Rectal smooth muscle tissue (tissue), 1 donor: Measurements from ENCODE around the gene GPC1.
"Not testable (repeated sequence)": the region's sequence is repeated elsewhere in the genome, so short reads cannot be mapped to it uniquely, and the experiment has no call there.

ENCODE experiments used
- H3K27ac ChIP-seq: one replicate; pipeline ENCODE4 v1.7.0; 2013; ENCODE audit warnings: low read depth, low read length, inconsistent platforms
- H3K27me3 ChIP-seq: one replicate; pipeline ENCODE4 v1.7.0; 2013; ENCODE audit warnings: low read length; ENCODE audit not compliant: control insufficient read depth, insufficient read depth
- H3K36me3 ChIP-seq: one replicate; pipeline ENCODE4 v1.7.0; 2013; ENCODE audit warnings: low read length; ENCODE audit not compliant: control insufficient read depth, insufficient read depth
- H3K4me1 ChIP-seq: one replicate; pipeline ENCODE4 v1.7.0; 2013; ENCODE audit warnings: low read length; ENCODE audit not compliant: control insufficient read depth, insufficient read depth
- H3K4me3 ChIP-seq: one replicate; pipeline ENCODE4 v1.7.0; 2013; ENCODE audit warnings: low read length
- H3K9ac ChIP-seq: one replicate; pipeline ENCODE4 v1.7.0; 2013; ENCODE audit warnings: low read length

GPC1 gene, protein sequence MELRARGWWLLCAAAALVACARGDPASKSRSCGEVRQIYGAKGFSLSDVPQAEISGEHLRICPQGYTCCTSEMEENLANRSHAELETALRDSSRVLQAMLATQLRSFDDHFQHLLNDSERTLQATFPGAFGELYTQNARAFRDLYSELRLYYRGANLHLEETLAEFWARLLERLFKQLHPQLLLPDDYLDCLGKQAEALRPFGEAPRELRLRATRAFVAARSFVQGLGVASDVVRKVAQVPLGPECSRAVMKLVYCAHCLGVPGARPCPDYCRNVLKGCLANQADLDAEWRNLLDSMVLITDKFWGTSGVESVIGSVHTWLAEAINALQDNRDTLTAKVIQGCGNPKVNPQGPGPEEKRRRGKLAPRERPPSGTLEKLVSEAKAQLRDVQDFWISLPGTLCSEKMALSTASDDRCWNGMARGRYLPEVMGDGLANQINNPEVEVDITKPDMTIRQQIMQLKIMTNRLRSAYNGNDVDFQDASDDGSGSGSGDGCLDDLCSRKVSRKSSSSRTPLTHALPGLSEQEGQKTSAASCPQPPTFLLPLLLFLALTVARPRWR

DNA sequence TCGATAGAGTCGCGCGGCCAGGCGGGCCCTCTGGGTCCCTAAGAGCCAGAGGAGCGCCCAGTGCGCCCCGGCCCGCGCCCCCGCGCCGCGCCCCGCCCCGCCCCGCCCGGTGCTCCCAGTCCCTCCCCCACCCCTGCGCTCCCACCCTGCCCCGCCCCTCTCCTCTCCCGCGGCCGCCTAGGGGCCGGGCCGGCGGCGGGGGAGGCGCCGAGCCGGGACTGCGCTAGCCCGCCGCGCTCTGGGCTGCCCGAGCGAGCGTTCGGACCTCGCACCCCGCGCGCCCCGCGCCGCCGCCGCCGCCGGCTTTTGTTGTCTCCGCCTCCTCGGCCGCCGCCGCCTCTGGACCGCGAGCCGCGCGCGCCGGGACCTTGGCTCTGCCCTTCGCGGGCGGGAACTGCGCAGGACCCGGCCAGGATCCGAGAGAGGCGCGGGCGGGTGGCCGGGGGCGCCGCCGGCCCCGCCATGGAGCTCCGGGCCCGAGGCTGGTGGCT is at the start of gene GPC1:
Gene GPC1, plus strand, starts transcription at position 207 of the 491 bp plus-strand sequence. Its CDS starts 256 bp downstream, at position 463.
- H3K4me3 ChIP-seq: peak within 1 kb of the TSS; percentile 68
- H3K27me3 ChIP-seq: no peaks in the 10 kb centered on the region
- peak within 1 kb of the TSS; percentile 84 for H3K27ac ChIP-seq

DNA sequence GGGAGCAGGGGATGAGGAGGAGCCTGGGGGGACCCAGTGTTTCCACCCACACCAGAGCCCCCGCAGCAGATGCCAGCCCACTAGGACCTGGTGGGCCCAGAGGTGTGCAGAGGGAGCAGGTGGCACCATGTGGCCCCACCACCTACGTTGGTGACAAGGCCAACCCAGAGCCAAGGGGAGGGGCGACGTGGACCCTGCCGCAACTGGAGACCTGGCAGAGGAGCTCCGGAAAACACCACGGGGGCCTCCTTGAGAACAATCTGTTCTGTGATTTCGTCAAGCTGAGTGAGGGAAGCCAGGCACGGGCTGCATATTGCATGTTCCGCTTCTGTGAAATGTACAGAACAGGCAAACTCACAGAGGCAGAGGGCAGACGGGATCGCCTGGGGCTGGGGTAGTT is 49.1 kb upstream of the GPC1 start:
- H3K9ac ChIP-seq: no peak overlapping the region
- no peaks in the 10 kb centered on the region for H3K27me3 ChIP-seq
- no peaks in the 10 kb centered on the region for H3K4me1 ChIP-seq
- H3K36me3 ChIP-seq: no peaks in the 10 kb centered on the region
- H3K4me3 ChIP-seq: no peak overlapping the region
- H3K27ac ChIP-seq: no peak overlapping the region

More for the DNA sequence above, at the start of gene GPC1:
- Histone ChIP-seq H3K36me3 (no peaks in the 10 kb centered on the region), H3K4me1 (peaks cover 18% of the 10 kb centered on the region), H3K9ac (peak within 1 kb of the TSS; percentile 40)

DNA sequence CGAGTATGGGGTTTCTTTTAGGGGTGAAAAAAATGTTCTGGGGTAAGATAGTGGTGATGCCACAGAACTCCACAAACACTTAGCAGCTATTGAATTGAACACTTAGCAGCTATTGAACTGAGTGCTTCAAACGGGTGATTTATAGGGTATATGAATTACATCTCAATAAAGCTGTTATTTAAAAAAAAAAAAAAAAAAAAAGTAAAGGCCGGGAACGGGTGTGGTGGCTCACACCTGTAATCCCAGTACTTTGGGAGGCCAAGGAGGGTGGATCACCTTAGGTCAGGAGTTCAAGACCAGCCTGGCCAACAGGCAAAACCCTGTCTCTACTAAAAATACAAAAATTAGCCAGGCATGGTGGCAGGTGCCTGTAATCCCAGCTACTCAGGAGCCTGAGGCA is 48.7 kb upstream of the GPC1 start:
- H3K27ac ChIP-seq, H3K4me3 ChIP-seq, H3K27me3 ChIP-seq, H3K4me1 ChIP-seq, H3K9ac ChIP-seq, H3K36me3 ChIP-seq: not testable (repeated sequence)

DNA sequence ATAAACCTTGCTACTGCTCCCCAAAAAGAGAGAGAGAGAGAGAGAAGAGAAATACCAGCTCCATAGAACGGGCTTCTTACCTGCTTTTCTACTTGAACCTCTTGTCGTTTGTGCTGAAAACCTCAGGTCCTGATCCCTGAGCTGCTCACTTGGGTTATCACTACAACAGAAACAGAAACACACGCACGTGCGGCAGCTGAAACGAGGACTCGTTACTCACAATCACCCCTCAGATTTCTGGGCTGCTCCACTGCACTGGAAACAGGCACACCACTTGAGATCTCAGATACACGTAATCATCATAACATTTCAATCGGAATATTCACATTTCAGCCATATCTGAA is 48.2 kb upstream of the GPC1 start:
- no peaks in the 10 kb centered on the region for H3K27me3 ChIP-seq

DNA sequence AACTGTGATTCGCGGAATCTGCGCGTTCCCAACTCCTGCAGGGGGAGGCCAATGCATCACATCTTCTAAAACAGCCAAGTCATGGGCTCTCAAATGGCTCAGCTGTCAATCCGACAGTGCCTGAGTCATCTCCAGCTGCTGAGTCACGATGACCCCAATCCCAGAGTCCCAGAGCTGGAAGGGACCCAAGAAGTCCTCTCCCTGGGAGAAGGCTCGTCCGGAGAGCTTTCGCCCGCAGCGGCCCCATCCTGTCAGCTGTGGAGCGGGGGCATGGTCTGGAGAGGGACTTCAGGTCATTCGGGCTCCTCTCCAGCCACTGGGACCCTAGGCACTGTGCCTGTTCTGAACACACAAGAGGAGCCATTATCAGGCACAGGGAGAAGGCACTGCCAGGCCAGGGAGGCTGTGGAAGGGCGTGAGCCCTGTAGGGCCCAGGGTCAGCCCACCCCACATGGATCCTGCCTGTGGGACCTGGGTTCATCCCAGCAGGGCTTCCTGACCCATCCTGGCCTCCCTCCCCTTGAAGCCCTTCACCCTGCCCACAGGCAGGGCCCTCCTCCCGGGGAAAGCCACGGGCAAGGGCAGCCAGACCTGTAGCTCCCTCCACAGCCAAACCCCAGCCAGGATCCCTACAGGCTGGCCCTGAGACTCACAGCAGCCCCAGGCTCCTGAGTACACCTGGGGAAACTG is 47.6 kb upstream of the GPC1 start:
- Histone ChIP-seq H3K4me1 (no peaks in the 10 kb centered on the region), H3K9ac (no peak overlapping the region), H3K27me3 (no peaks in the 10 kb centered on the region), H3K4me3 (no peak overlapping the region), H3K36me3 (no peaks in the 10 kb centered on the region), H3K27ac (no peak overlapping the region)

More for the DNA sequence above, 48.2 kb upstream of the GPC1 start:
- no peak overlapping the region for H3K4me3 ChIP-seq
- H3K27ac ChIP-seq: no peak overlapping the region
- H3K36me3 ChIP-seq: no peaks in the 10 kb centered on the region
- no peaks in the 10 kb centered on the region for H3K4me1 ChIP-seq
- H3K9ac ChIP-seq: no peak overlapping the region

DNA sequence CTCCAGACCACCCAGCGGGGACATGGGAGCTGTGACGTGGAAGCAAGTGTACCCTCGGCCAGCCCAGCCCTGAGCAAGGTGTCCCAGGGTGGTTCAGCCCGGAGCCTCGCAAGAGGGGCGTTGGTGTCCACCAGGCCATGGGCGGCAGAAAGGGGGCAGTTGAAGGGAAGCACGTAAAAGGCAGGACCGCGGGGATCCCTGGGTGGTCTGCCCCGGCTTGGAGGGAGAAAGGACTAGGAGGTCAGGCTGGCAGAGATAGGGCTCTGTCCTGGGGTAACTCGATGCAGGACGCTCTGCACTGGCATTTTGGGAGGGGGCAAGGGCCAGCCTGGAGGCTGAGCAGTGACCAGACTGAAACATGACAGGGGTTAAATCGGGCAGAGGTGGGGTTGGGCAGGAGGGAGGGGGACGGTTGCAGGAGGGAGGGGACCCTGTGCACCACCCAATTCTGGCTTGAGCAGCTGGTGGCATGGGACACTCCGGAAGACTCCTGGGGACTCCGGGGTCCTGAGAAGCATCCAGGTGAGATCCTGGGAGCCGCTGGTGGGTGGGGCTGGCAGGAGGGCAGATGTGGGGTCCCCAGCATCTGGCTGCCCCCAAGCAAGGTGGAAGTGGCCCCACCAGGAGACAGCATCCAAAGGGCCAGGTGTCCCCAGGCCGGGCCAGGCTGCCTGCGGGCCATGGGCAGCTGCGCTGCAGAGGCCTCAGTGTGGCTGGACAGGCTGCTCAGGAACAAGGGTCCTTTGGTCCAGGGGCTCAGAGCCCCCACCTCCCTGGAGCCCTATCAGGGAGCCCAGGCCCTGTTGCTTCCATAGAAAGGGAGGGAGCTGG is 46.8 kb upstream of the GPC1 start:
- Histone ChIP-seq H3K4me1 (no peaks in the 10 kb centered on the region), H3K36me3 (no peaks in the 10 kb centered on the region), H3K9ac (no peak overlapping the region), H3K27ac (no peak overlapping the region), H3K27me3 (no peaks in the 10 kb centered on the region), H3K4me3 (no peak overlapping the region)

DNA sequence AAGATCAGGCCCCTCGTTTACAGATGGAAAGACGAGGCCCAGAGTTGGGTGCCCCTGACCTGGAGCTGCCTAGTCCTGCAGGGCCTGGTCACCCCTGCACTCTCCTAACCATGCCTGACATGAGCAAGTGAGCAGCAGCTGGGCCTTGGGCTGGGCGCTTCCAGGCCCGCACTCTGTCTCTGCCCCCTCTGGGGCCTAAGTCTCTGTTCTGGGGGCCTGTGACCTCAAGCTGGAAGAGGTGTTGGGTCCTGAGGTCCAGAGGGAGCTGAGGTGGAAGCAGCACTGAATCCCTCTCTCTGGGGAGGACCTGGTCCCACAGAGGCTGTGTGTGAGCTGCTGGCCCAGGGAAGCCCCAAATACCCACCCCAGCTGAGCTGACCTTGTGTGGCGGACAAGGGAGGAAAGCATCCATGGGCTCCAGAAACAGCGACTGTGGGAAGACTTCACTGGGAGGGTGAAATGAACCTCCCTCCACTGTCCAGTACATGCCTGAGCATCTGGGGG is 46.1 kb upstream of the GPC1 start:
- H3K4me1 ChIP-seq: no peaks in the 10 kb centered on the region
- no peak overlapping the region for H3K9ac ChIP-seq

DNA sequence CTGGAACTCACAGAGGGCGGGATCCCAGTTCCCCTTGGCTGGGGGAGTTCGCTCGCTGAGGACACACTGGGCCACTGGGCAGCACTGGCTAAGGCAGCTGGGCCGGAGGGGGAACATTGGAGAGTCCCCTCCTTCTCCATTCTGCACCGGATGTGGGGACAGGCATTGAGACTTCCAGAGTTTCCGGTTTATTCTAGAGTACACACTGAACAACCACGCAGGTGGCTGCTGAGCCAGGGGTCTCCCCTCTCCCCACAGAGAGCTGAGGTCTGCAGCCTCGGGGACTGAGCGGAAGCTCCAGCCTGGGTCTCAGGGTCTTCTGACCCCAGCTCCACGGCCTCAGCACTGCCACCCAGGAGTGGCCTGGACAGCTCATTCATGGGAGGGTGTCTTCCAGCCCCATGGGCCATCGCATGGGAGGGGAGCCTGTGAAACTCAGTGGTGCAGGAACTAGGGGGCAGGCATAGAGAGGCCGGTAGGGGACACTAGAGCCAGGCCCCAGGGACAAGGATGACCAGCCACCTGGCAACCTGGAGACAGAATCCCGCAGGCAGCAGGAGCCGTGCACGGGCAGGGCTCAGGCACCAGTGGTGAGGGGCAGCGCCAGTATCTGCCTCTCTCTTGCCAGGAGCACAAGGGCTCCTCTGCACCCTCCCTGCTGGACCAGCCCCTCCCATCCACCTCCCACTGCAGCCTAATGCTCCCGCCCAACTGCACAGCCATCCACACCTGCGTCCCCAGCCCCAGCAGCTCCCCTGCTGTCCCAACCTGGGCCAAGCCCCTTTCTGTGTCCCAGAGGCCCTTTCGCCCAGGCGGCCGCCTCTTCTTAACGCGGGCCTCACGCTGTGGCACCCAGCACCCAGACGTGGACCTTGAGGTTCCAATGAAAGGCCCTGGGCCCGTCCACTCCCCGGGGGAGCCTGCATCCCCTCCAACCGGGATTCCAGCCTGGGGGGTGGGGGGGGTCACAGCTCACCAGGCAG is 45.1 kb upstream of the GPC1 start:
- Histone ChIP-seq H3K4me1 (no peaks in the 10 kb centered on the region), H3K9ac (no peak overlapping the region), H3K36me3 (no peaks in the 10 kb centered on the region), H3K27me3 (no peaks in the 10 kb centered on the region), H3K27ac (no peak overlapping the region), H3K4me3 (no peak overlapping the region)

More for the DNA sequence above, 46.1 kb upstream of the GPC1 start:
- Histone ChIP-seq H3K36me3 (no peaks in the 10 kb centered on the region), H3K4me3 (no peak overlapping the region), H3K27ac (no peak overlapping the region), H3K27me3 (no peaks in the 10 kb centered on the region)

DNA sequence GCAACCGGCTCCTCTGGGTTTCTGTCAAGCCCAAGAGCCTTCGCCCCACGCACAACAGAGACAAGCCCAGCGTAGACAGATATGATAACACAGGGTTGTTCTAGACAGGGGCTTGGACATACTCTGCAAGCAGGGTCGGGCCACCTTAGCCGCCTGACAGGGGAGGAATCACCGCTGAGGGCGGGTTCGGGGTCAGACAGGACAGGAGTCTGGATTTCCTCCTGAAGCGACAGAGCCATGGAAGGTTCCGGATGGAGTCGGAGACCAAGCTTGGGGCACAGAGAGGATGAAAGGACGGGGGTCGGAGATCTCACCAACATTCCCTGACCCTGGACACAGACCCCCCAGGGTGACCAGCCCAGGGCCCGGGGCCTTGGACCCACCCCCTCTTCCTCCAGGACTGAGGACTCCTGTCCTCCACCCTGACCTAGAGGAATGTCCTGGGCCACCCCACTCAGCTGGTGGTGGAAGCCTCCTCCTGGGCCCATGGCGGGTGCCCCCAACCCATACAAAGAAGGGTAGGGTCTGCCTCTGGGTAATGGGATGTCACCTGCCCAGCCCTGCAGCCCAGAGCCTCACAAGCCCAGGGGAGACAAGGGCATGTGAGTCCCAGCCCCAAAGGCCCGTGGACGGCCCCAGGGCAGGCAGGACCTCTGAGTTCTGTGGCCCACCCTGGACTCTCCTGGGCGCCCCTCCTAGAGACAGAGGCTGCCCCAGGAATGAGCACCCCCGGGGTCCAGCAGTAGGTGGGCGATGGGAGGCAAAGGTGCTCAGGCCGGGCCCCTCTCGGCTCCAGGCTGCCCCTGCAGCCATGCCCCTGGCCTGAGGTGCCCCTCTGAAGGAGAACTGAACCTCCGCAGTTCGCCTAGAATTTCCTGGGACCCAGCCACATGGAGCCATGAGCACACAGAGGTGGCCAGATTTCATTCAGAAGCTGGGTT is 44.1 kb upstream of the GPC1 start:
- Histone ChIP-seq H3K36me3 (no peaks in the 10 kb centered on the region), H3K27ac (no peak overlapping the region), H3K27me3 (no peaks in the 10 kb centered on the region), H3K9ac (no peak overlapping the region), H3K4me1 (no peaks in the 10 kb centered on the region), H3K4me3 (no peak overlapping the region)

DNA sequence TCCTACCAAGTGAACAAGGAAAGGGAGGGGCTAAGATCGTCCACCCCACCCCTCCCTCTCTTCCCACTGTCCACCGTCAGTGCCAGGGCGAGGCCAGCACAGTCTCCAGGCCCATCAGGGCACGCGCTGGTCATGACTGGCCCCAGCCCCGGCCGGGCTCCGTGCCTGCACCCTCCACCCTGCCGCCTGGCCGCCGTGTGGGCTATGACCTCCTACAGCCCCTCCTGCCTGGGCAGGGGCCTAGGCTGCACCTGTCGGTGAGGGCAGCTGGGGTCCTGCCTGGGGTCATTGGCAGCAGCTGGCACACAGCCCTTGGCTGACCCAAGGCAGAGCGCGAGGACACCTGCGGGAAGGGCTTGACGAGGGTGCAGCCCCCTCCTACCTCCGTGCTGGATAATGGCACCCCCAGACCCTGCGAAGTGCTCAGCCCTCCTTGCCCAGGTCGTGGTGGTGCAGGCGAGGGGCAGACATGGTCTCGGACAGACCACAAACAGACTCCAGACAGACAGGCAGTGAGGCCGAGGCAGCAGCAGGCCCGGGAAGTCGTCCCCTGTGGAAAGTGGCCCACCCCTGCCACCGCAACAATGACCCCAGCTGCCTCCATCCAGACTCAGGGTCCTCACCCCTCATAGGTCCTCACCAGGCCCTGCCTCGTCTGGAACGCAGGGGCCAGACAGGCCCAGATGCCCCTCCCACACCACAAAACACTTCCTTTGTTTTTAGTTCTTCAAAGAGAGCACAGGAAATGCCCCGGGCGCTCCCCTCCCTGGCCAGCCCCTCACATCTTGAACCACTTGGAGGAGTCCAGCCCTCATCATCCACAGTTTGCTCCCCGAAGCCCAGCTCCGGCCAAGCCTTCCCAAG is 43.1 kb upstream of the GPC1 start:
- H3K9ac ChIP-seq: no peak overlapping the region
- H3K36me3 ChIP-seq: no peaks in the 10 kb centered on the region
- no peaks in the 10 kb centered on the region for H3K27me3 ChIP-seq
- no peak overlapping the region for H3K4me3 ChIP-seq
- no peak overlapping the region for H3K27ac ChIP-seq
- H3K4me1 ChIP-seq: no peaks in the 10 kb centered on the region
